Activated T-cell treated with anti-CD3 and anti-CD28 coated beads, Interleukin-2, amount 50 U/mL, for 48 hours (primary cell): Measurements from ENCODE around the gene CENPV.
"Not testable (repeated sequence)": the region's sequence is repeated elsewhere in the genome, so short reads cannot be mapped to it uniquely, and the experiment has no call there.

Experiments used
- DNase-seq, 2 experiments: peaks; one replicate each; pipeline ENCODE4 v3.0.0-alpha.2; 2020

Gene CENPV

GRCh38 chr17:16353317-16354174, at the start of gene CENPV:
Gene CENPV, minus strand, starts transcription at chr17:16353469. Its CDS starts 33 bp downstream, at chr17:16353436.
- DNase-seq, result peak; percentile 78 to 80

- DNase-seq, result no peak
These were observed 45.3 kb upstream of the CENPV start for GRCh38 chr17:16398270-16399267.

GRCh38 chr17:16396693-16397092, 43.4 kb upstream of the CENPV start:
- not testable (repeated sequence) for DNase-seq

GRCh38 chr17:16395887-16396286, 42.6 kb upstream of the CENPV start:
- not testable (repeated sequence) for DNase-seq

GRCh38 chr17:16392491-16392890, 39.2 kb upstream of the CENPV start:
- DNase-seq, result not testable (repeated sequence)

- no peak for DNase-seq
These were observed 38.2 kb upstream of the CENPV start for GRCh38 chr17:16391451-16391850.

GRCh38 chr17:16386126-16386507, 32.8 kb upstream of the CENPV start:
- DNase-seq, result not testable (repeated sequence)

- DNase-seq, result no peak
These were observed 31.3 kb upstream of the CENPV start for GRCh38 chr17:16384557-16384956.

GRCh38 chr17:16383772-16384287, 30.6 kb upstream of the CENPV start:
- no peak for DNase-seq

GRCh38 chr17:16383216-16383615, 29.9 kb upstream of the CENPV start:
- no peak for DNase-seq

GRCh38 chr17:16381496-16381820, 28.2 kb upstream of the CENPV start:
- no peak for DNase-seq

- DNase-seq, result peak; percentile 93 to 94
These were observed 27.6 kb upstream of the CENPV start, which contains the start of gene UBB for GRCh38 chr17:16380640-16381495. Gene UBB, plus strand, starts transcription at chr17:16381091. Its CDS starts 817 bp downstream, at chr17:16381908.

- no peak for DNase-seq
These were observed 26.4 kb upstream of the CENPV start for GRCh38 chr17:16379654-16380053.

GRCh38 chr17:16378636-16379282, 25.5 kb upstream of the CENPV start:
- no peak for DNase-seq

GRCh38 chr17:16377941-16378341, 24.7 kb upstream of the CENPV start:
- no peak for DNase-seq

- no peak for DNase-seq
These were observed 21.1 kb upstream of the CENPV start for GRCh38 chr17:16374146-16374938.

GRCh38 chr17:16371742-16372141, 18.5 kb upstream of the CENPV start:
- DNase-seq, result no peak

GRCh38 chr17:16364625-16365024, 11.4 kb upstream of the CENPV start:
- no peak for DNase-seq

GRCh38 chr17:16363749-16364536, 10.7 kb upstream of the CENPV start:
- peak; percentile 84 to 85 for DNase-seq

GRCh38 chr17:16361874-16362273, 8.6 kb upstream of the CENPV start:
- DNase-seq, result no peak
